Esophagus muscularis mucosa (tissue), 4 donors: ENCODE data around the gene SLC16A1. TPM values are rescaled to one million over a fixed set of nuclear protein-coding genes. Genes with fewer than 3 reads are reported as not detected.
A peak's percentile ranks its signal among the peaks of the same experiment; 100 is the strongest.

Experiments
- DNase-seq: peaks from one replicate; pipeline ENCODE4 v3.0.0-alpha.2; 2017; ENCODE audit errors: extremely low spot score
- H3K27ac ChIP-seq, 4 donors: fragments of 200-600 bp; sonication (generic); replicated peaks in 1 of 4; 1 replicate in 3 of 4; 2 replicates in 1 of 4; pipeline ENCODE4 v1.5.1; 2016 to 2019; ENCODE audit warnings: mild to moderate bottlenecking in 1 of 4
- H3K27me3 ChIP-seq, 4 donors: fragments of 200-600 bp; sonication (generic); one replicate each; pipeline versions ENCODE4 v1.5.1 to v1.6.0; 2016 to 2019
- H3K36me3 ChIP-seq, 4 donors: fragments of 200-600 bp; sonication (generic); one replicate each; pipeline ENCODE4 v1.5.1; 2016 to 2019
- H3K4me1 ChIP-seq, 4 donors: fragments of 200-600 bp; sonication (generic); one replicate each; pipeline ENCODE4 v1.5.1; 2016 to 2019
- H3K4me3 ChIP-seq, 4 donors: fragments of 200-600 bp; sonication (generic); 1 replicate in 2 of 4; 2 replicates in 2 of 4; pipeline ENCODE4 v1.5.1; 2016 to 2019; ENCODE audit warnings: mild to moderate bottlenecking in 4 of 4, moderate library complexity in 1 of 4
- H3K9me3 ChIP-seq, 4 donors: fragments of 200-600 bp; sonication (generic); 1 replicate in 3 of 4; 2 replicates in 1 of 4; pipeline ENCODE4 v1.5.1; 2016 to 2019
- EP300 ChIP-seq: sonication (generic); formaldehyde crosslinking; IDR thresholded peaks from one replicate; pipeline ENCODE4 v1.6.1; 2017; ENCODE audit warnings: antibody characterized with exemption
- POLR2A ChIP-seq: fragments of 450-650 bp; IDR thresholded peaks from one replicate; pipeline ENCODE4 v1.6.1; 2017; ENCODE audit warnings: antibody characterized with exemption, moderate library complexity, mild to moderate bottlenecking, low read depth
- POLR2AphosphoS5 ChIP-seq, 2 donors: sonication (generic); formaldehyde crosslinking; IDR thresholded peaks; one replicate each; pipeline ENCODE4 v1.6.1; 2017; ENCODE audit warnings: antibody characterized with exemption in 2 of 2
- WGBS: methylation state at CpG from one replicate; pipeline ENCODE4 v1.1.5; 2018; 5-methylcytosine and 5-hydroxymethylcytosine counted together
- intact Hi-C: fragments of 100-400 bp; cut with DNase I; formaldehyde crosslinking; loops from one replicate; pipeline ENCODE4 v1.15.1; 2023
- total RNA-seq, 4 donors: library from RNA; depleted of rRNA; stranded (reverse); fragments of >200 nt; gene quantifications; one replicate each; pipeline versions ENCODE4 v1.1.0 to v1.2.1, GENCODE V29; 2016
- TF ChIP-seq, protein P1 (sequence below), 3 experiments: fragments of 200-600 bp in 2 of 3; fragments of 450-650 bp in 1 of 3; sonication (generic) in 2 of 3; IDR thresholded peaks; one replicate each; pipeline ENCODE4 v1.5.1; 2017 to 2019; ENCODE audit warnings: antibody characterized with exemption in 3 of 3, mild to moderate bottlenecking in 2 of 3, moderate library complexity in 1 of 3

The SLC16A1 gene
- total RNA-seq, 4 donors from 2014 or later, result 29.9 to 40.1 (median 33.7) TPM

DNA sequence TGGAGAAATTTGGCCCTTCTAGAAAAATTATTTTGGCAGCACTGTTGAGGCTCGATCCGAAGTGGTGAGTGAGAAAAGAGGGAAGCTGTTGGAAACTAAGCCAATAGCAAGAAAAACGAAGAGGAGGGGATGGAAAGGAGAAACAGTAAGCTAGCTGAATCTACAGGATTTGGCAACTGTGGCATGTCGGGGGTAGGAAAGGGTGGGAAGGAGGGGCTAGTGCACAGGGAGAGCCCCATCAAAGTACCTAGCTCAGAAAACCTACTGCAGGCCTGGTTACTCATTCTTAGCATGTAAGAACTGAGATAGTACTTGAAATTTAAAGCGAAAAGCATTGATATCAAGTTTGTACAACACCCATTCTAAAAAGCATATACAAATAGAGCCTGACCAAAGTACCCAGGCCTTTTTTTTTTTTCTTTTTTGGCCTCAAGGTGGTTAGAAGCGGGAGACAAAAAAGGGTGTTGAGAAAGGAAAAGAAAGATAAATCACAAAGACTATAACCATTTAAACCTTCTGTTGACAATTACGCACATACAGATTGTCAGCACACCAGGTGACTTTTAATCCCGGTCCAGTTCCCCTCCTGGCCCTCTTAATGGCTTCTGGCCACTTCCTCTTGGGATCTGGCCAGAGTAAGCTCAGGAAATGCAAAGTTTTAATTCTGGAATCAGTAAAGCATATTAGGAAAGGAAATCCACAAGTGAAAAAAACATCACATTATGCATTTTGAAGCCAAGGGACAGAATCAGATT lies 50.4 kb downstream of the SLC16A1 start:
- peak overlapping the region in 3 of 4 donors; percentile 6 to 41 (median 29) for H3K27ac ChIP-seq
- WGBS, result 63% methylated on average over 8 of the region's 8 CpGs
- peaks cover 4 to 17% (median 11%) of the 10 kb centered on the region in 4 donors for H3K4me1 ChIP-seq
- no peak overlapping the region for H3K4me3 ChIP-seq
- TF ChIP-seq POLR2AphosphoS5 (IDR thresholded peaks at IDR 0.05) (peak in 1 of 2 donors; percentile 26), EP300 (no peak)
- DNase-seq, result no peak
- no peaks in the 10 kb centered on the region for H3K27me3 ChIP-seq
- peaks cover 0 to under 1% (median 0%) of the 10 kb centered on the region in 4 donors for H3K36me3 ChIP-seq
- intact Hi-C loops, result no loop called here
- H3K9me3 ChIP-seq, result no peaks in the 10 kb centered on the region

DNA sequence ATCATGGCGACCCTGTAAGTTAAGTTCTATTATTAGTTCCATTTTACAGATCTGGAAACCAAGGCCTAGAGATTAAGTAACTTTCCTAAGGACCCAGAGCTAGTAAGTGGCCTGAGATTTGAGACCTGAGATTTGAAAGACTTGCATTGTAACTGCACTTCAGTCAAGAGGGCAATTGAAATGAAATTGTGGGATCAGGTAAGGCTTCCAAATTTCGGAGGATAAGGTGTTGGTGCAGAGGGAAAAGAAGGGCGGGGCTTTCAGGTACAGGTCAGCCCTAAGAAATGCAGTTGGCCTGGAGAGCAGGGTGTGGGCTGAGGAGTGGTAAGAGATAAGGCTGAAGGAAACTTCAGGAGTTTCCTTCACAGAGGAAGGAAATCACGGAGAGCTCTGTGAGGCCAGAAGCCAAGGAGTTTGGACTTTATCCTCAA lies 51.1 kb downstream of the SLC16A1 start:
- Histone ChIP-seq H3K27me3 (no peaks in the 10 kb centered on the region), H3K36me3 (no peaks in the 10 kb centered on the region), H3K4me1 (peaks cover 4 to 17% (median 11%) of the 10 kb centered on the region in 4 donors), H3K27ac (no peak overlapping the region), H3K4me3 (no peak overlapping the region), H3K9me3 (no peaks in the 10 kb centered on the region)
- WGBS, result 77% methylated on average over 4 of the region's 4 CpGs
- DNase-seq, result no peak
- TF ChIP-seq, protein P1, sequence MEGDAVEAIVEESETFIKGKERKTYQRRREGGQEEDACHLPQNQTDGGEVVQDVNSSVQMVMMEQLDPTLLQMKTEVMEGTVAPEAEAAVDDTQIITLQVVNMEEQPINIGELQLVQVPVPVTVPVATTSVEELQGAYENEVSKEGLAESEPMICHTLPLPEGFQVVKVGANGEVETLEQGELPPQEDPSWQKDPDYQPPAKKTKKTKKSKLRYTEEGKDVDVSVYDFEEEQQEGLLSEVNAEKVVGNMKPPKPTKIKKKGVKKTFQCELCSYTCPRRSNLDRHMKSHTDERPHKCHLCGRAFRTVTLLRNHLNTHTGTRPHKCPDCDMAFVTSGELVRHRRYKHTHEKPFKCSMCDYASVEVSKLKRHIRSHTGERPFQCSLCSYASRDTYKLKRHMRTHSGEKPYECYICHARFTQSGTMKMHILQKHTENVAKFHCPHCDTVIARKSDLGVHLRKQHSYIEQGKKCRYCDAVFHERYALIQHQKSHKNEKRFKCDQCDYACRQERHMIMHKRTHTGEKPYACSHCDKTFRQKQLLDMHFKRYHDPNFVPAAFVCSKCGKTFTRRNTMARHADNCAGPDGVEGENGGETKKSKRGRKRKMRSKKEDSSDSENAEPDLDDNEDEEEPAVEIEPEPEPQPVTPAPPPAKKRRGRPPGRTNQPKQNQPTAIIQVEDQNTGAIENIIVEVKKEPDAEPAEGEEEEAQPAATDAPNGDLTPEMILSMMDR (IDR thresholded peaks at IDR 0.05), result no peak
- TF ChIP-seq POLR2A, result no peak
- TF ChIP-seq EP300, result no peak
- no peak for TF ChIP-seq POLR2AphosphoS5 (IDR thresholded peaks at IDR 0.05)
- intact Hi-C loops, result no loop called here

DNA sequence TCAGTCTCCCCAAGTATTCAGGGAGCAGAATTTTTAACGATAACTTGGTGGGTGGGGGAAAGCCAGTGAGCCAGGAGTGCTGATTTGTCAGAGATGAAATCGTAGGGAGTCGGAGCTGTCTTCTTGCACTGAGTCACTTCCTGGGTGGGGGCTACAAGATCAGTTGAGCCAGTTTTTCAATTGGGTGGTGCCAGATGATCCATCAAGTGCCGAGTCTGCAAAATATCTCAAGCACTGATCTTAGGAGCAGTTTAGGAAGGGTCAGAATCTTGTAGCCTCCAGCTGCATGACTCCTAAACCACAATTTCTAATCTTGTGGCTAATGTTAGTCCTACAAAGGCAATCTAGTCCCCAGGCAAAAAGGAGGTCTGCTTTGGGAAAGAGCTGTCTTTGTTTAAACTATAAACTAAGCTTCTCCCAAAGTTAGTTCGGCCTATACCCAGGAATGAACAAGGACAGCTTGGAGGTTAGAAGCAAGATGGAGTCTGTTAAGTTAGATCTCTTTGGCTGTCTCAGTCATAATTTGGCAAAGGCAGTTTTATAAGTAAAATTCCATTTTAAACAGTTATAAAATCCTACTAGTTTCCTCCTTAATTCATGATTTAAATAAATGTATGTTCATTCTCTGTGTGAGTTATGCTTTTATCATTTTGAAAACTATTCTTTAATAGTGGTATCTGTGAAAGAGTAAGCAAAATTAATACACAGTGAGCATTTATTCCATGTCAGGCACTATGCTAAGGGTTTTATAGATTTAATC lies 51.7 kb downstream of the SLC16A1 start:
- Histone ChIP-seq H3K4me3 (no peak overlapping the region), H3K27ac (no peak overlapping the region), H3K4me1 (peaks cover 4 to 17% (median 11%) of the 10 kb centered on the region in 4 donors), H3K27me3 (no peaks in the 10 kb centered on the region), H3K36me3 (no peaks in the 10 kb centered on the region), H3K9me3 (no peaks in the 10 kb centered on the region)
- WGBS, result 48% methylated on average over 5 of the region's 5 CpGs
- DNase-seq, result no peak
- intact Hi-C loops, result no loop called here
- no peak for TF ChIP-seq POLR2AphosphoS5 (IDR thresholded peaks at IDR 0.05)
- no peak for TF ChIP-seq POLR2A
- TF ChIP-seq, protein P1 (IDR thresholded peaks at IDR 0.05), result no peak
- no peak for TF ChIP-seq EP300

DNA sequence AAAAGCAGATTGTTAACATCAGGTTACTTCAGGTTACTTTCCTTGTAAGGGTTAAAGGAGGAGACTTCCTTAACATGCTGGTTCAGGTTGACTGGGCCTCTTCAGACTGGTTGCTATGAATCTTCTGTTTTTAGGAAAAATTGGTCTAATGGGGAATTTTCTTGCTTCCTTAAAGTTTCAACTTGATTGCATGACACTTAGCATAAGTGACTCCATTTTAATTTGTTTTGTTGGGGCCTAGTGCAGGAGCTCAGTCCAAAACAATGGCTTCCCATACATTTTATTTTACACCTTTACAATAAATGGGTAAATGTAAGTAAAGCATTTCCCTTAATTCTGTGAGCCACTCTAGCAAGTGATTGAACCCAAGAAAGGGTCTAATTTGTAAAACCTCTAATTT lies 53.8 kb downstream of the SLC16A1 start:
- no peak for DNase-seq
- H3K4me3 ChIP-seq, result no peak overlapping the region
- no peak overlapping the region for H3K27ac ChIP-seq
- H3K36me3 ChIP-seq, result no peaks in the 10 kb centered on the region
- H3K4me1 ChIP-seq, result peaks cover 4 to 17% (median 11%) of the 10 kb centered on the region in 4 donors
- TF ChIP-seq, protein P1 (IDR thresholded peaks at IDR 0.05), result no peak
- H3K9me3 ChIP-seq, result no peaks in the 10 kb centered on the region
- intact Hi-C loops, result no loop called here
- no peaks in the 10 kb centered on the region for H3K27me3 ChIP-seq

DNA sequence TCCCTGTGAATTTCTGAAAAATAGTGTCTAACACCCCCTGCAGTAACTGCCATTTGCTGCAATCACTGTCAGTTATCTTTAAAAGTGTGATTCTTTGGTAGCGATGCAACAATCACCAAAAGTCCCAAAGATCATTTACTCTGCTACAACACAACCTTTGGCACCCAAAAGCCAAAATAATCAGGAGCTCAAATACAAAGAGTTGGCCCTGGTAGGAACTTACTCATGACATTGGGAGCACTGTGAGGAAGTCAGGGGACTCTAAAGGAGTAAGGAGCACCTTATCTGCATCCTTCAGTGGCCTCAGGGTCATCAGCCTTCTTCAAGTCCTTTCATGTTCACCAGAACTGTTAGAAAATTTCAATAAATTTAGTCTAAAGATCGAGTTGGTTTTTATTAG lies 54.6 kb downstream of the SLC16A1 start:
- peaks cover 0 to 3% (median 1%) of the 10 kb centered on the region in 4 donors for H3K9me3 ChIP-seq
- whole genome bisulfite sequencing, result 97% methylated on average over 2 of the region's 2 CpGs
- no peak overlapping the region for H3K27ac ChIP-seq
- DNase-seq, result no peak
- H3K36me3 ChIP-seq, result no peaks in the 10 kb centered on the region
- H3K27me3 ChIP-seq, result no peaks in the 10 kb centered on the region
- intact Hi-C loops, result no loop called here
- H3K4me1 ChIP-seq, result peaks cover 4 to 17% (median 11%) of the 10 kb centered on the region in 4 donors
- TF ChIP-seq, protein P1 (IDR thresholded peaks at IDR 0.05), result no peak
- TF ChIP-seq POLR2AphosphoS5 (IDR thresholded peaks at IDR 0.05) (no peak), POLR2A (no peak), EP300 (no peak)
- no peak overlapping the region for H3K4me3 ChIP-seq
